Pancreas (tissue), 10 donors: Measurements from ENCODE around the gene JAK3. TPM values are rescaled to one million over a fixed set of nuclear protein-coding genes. Genes with fewer than 3 reads are reported as not detected.

Experiments used
- ATAC-seq, 4 donors: fragments of 200-7000 bp; cut with Tn5 transposase; one replicate each; pipeline versions ENCODE4 v1.8.0 to v1.9.1; 2020; ENCODE audit warnings: mild to moderate bottlenecking in 4 of 4, moderate library complexity in 4 of 4
- DNase-seq, 6 donors: peaks; one replicate each; pipeline ENCODE4 v3.0.0-alpha.2; 2020
- FAIRE-seq: peaks from 2 replicates; lab custom pipeline; 2012; peaks lifted over from hg19 to GRCh38; lab: Jason Lieb, UNC
- H3K27ac ChIP-seq, 4 donors: fragments of 200-600 bp; sonication (generic); 1 replicate in 3 of 4; 2 replicates in 1 of 4; pipeline versions ENCODE4 v1.5.0 to v1.8.0; 2020
- H3K27me3 ChIP-seq, 4 donors: fragments of 200-600 bp; one replicate each; pipeline ENCODE4 v1.8.0; 2021
- H3K36me3 ChIP-seq, 3 donors: fragments of 200-600 bp; sonication (generic) in 1 of 3; one replicate each; pipeline versions ENCODE4 v1.5.0 to v1.8.0; 2020 to 2021
- H3K4me1 ChIP-seq, 3 donors: fragments of 200-600 bp; one replicate each; pipeline ENCODE4 v1.8.0; 2021
- H3K4me3 ChIP-seq, 4 donors: fragments of 200-600 bp; sonication (generic) in 2 of 4; one replicate each; pipeline versions ENCODE4 v1.5.0 to v1.8.0; 2020 to 2021
- H3K9me3 ChIP-seq, 4 donors: fragments of 200-600 bp; one replicate each; pipeline ENCODE4 v1.8.0; 2021
- WGBS, 2 donors: extraction: QIAGEN DNeasy Blood & Tissue Kit; methylation state at CpG; one replicate each; pipeline ENCODE4 v1.1.7; 2013; 5-methylcytosine and 5-hydroxymethylcytosine counted together
- intact Hi-C, 3 donors: fragments of 100-400 bp; cut with DNase I; formaldehyde crosslinking; loops; one replicate each; pipeline versions ENCODE4 v1.11.1 to v1.14.2; 2022
- polyA plus RNA-seq, 2 donors: library from polyadenylated mRNA; stranded (reverse); fragments of 200-250 nt; gene quantifications; one replicate each; pipeline ENCODE4 v1.2.3, GENCODE V29; 2013
- total RNA-seq, 6 donors: library from RNA; stranded (reverse); fragmentation: NEBNext Ultra II Directional in 4 of 6; extraction: Animal tissue kit (Norgen Biotek cat#: 25700) in 4 of 6; gene quantifications; one replicate each; pipeline versions ENCODE4 v1.2.1 to v1.2.4, GENCODE V29; 2021 to 2023
- TF ChIP-seq, protein P1 (sequence below), 4 donors: fragments of 200-600 bp; sonication (generic) in 3 of 4; IDR thresholded peaks; one replicate each; pipeline versions ENCODE4 v1.5.0 to v1.8.0; 2021; ENCODE audit warnings: antibody characterized with exemption in 4 of 4
- donor health status: healthy with polysubstance abuse.
- donor health status: DM: no; HTN: no; CAD: no; lungs with moderate emphysema.
- donor health status: DM: no; HTN: no; CAD: no.
- donor health status: control.
- donor health status: control.
- donor health status: Bipolar disorder and iron deficiency.
- donor health status: DM: yes; HTN: yes; CAD: no.
- donor health status: DM: no; HTN: no; CAD: no.
- donor health status: DM: no; HTN: no; CAD: no.
- donor health status: DM: yes; HTN: yes; CAD: no.

Gene JAK3
- total and polyA plus RNA-seq, 8 donors, result 1.1 to 6.6 (median 2.5) TPM

DNA sequence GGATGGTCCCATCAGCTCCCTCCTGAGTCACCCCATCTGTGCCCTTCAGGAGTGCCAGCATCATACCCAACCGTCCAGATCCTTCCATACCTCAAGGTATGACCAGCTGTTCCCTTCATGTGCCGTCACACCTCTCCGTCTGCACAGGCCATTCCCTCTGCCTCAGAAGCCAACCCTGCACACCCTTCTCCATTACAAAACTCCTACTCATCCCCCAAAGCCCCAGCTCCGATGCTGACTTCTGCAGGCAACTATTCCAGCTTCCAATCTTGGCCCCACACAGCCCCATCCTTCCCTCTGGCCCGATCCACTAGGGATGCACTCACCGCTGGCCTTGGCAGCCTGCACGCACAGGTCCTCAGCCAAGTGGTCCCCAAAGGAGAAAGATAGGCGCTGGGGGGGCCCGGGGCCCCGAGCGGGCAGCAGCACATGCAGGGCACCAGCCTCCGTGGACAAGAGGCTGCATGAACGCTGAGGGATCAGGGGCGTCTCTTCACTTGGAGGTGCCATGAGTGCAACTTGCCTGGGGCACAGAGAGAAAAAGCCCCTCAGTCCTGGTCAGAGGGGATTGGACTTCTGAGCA, 3.8 kb downstream of the JAK3 start:
- Histone ChIP-seq H3K27me3 (no peaks in the 10 kb centered on the region), H3K36me3 (no peaks in the 10 kb centered on the region), H3K4me1 (peaks cover 0 to 4% (median 0%) of the 10 kb centered on the region in 3 donors), H3K9me3 (no peaks in the 10 kb centered on the region), H3K27ac (no peak overlapping the region), H3K4me3 (no peak overlapping the region)
- no peak for DNase-seq
- intact Hi-C loops, result loop anchor here in 1 of 3 donors (10.0 kb wide), 1 partner anchor 139 kb away; no protein-coding TSS in a partner anchor
- WGBS, 2 donors, result 75 to 83% methylated on average over 14 of the region's 14 CpGs
- TF ChIP-seq, protein P1, sequence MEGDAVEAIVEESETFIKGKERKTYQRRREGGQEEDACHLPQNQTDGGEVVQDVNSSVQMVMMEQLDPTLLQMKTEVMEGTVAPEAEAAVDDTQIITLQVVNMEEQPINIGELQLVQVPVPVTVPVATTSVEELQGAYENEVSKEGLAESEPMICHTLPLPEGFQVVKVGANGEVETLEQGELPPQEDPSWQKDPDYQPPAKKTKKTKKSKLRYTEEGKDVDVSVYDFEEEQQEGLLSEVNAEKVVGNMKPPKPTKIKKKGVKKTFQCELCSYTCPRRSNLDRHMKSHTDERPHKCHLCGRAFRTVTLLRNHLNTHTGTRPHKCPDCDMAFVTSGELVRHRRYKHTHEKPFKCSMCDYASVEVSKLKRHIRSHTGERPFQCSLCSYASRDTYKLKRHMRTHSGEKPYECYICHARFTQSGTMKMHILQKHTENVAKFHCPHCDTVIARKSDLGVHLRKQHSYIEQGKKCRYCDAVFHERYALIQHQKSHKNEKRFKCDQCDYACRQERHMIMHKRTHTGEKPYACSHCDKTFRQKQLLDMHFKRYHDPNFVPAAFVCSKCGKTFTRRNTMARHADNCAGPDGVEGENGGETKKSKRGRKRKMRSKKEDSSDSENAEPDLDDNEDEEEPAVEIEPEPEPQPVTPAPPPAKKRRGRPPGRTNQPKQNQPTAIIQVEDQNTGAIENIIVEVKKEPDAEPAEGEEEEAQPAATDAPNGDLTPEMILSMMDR (IDR thresholded peaks at IDR 0.05), result no peak
- no peak for ATAC-seq
- FAIRE-seq, result no peak

DNA sequence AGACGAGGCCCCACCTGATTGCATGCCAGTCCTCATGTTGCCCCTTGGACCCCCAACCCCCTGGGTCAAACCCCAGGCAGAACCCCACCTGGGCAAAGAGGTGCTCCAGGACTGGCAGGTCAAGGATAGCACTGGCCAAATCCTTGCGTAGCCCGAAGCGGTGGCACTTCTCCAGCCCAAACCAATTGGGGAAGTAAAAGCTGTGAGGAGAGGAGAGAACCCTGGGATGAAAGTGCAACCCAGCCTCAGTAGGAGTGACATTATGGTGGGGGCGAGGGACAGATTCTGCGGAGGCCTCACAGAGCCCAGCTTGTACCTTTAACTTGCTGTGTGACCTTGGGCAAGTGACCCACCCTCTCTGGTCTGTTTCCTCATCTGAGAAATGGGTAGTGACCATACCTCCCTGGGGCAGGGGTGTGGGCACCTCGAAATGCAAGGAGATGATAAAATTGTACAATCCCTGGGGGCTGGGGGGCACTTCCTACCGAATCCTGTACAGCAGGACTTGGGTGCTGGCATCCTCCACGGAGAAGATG, 4.4 kb downstream of the JAK3 start:
- WGBS, 2 donors, result 61 to 72% methylated on average over 9 of the region's 9 CpGs
- no peaks in the 10 kb centered on the region for H3K36me3 ChIP-seq
- H3K9me3 ChIP-seq, result no peaks in the 10 kb centered on the region
- no peak overlapping the region for H3K27ac ChIP-seq
- H3K27me3 ChIP-seq, result no peaks in the 10 kb centered on the region
- intact Hi-C loops, result loop anchor here in 1 of 3 donors (10.0 kb wide), 1 partner anchor 139 kb away; no protein-coding TSS in a partner anchor
- no peak overlapping the region for H3K4me3 ChIP-seq
- ATAC-seq (no peak), DNase-seq (no peak), FAIRE-seq (no peak)
- TF ChIP-seq, protein P1 (IDR thresholded peaks at IDR 0.05), result no peak
- H3K4me1 ChIP-seq, result peaks cover 0 to 4% (median 0%) of the 10 kb centered on the region in 3 donors

DNA sequence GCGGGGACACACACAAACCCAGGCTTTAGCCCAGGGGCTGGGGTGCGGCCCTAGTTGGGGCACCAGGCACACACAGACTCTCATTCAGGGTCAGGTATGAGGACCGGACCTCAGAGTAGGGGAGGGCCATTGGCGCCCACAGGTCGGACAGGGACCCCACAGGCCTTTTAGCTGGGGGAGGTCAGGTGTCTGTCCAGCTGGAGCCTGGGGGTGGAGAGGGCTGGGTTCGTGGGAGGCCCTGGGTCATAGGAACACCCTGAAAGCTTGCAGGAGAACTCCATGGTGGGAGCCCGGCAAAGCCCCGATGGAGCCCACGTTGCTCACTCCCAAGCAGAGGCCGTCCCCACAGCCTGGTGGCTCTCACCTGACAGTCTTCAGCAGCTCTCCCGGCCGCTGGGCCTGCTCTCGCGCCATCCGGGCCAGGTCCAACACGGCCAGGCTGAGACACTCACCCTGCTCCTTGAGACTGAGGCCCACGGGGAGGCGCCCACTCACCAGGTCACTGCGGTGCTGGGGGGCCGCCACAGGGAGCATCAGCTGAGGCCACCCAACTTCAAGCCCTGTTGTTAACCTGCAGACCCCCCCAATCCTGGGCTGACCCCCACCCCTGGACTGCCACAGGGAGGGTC, 5.0 kb downstream of the JAK3 start:
- Histone ChIP-seq H3K4me3 (peak overlapping the region in 2 of 4 donors; percentile 11 to 29), H3K36me3 (no peaks in the 10 kb centered on the region), H3K27me3 (no peaks in the 10 kb centered on the region), H3K27ac (no peak overlapping the region), H3K9me3 (no peaks in the 10 kb centered on the region), H3K4me1 (peaks cover 0 to 4% (median 0%) of the 10 kb centered on the region in 3 donors)
- FAIRE-seq (no peak), ATAC-seq (peak in 1 of 4 donors; percentile 26), DNase-seq (peak in 1 of 6 donors; percentile 40)
- TF ChIP-seq, protein P1 (IDR thresholded peaks at IDR 0.05), result no peak
- intact Hi-C loops, result loop anchor here in 1 of 3 donors (10.0 kb wide), 1 partner anchor 138 kb away; no protein-coding TSS in a partner anchor
- 52 to 53% methylated on average over 19 to 20 of the region's 20 CpGs for WGBS, 2 donors

DNA sequence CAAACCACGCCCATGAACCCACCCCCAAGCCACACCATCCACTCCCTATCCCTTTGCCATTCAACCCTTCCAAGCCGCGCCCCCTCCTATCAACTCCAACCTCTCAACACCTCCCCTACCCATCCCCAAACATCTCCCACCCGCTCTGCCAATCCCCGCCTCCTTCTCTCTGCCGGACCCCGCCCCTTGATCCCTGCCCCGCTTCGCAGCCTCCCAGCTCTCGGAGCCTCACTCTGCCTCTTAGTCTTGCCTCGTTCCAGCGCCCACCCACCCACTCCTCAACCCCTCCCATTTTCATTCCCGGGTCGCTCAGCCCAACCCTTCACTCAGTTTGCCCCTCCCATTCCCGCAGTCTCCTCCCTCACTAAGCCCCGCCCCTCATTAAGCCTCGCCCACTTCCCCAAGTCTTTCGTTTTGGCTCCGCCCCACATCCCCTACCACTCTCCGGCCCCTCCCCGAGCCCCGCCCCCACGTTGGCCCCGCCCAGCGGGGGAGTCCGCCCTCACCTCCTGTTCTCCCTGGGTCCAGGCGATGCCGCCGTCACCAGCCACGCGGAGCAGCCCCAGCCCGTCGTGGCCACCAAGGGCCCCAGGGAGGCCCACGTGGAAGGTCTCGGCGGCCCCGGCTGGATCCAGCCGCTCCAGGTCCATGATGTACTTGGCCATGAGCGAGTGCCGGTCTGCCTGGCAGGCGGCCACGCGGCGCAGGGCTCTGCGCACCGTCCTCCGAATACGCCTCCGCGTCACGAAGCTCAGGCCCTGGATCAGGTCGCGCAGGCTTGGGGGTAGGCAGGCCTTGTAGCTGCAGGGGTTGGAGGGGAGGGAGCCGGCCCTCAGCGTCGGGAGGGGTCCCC, 5.7 kb downstream of the JAK3 start:
- Histone ChIP-seq H3K27me3 (no peaks in the 10 kb centered on the region), H3K4me3 (peak overlapping the region in 2 of 4 donors; percentile 11 to 29), H3K27ac (no peak overlapping the region), H3K9me3 (no peaks in the 10 kb centered on the region), H3K4me1 (peaks cover 0 to 4% (median 0%) of the 10 kb centered on the region in 3 donors), H3K36me3 (no peaks in the 10 kb centered on the region)
- TF ChIP-seq, protein P1 (IDR thresholded peaks at IDR 0.05), result no peak
- 9 to 10% methylated on average over 54 to 56 of the region's 56 CpGs for WGBS, 2 donors
- ATAC-seq (peak; percentile 77 to 94 (median 86)), FAIRE-seq (no peak), DNase-seq (peak; percentile 71 to 89 (median 86))
- intact Hi-C loops, result loop anchor here in 1 of 3 donors (10.0 kb wide), 1 partner anchor 137 kb away; no protein-coding TSS in a partner anchor
